ENCODE results near the gene TANC2.

The TANC2 gene

DNA sequence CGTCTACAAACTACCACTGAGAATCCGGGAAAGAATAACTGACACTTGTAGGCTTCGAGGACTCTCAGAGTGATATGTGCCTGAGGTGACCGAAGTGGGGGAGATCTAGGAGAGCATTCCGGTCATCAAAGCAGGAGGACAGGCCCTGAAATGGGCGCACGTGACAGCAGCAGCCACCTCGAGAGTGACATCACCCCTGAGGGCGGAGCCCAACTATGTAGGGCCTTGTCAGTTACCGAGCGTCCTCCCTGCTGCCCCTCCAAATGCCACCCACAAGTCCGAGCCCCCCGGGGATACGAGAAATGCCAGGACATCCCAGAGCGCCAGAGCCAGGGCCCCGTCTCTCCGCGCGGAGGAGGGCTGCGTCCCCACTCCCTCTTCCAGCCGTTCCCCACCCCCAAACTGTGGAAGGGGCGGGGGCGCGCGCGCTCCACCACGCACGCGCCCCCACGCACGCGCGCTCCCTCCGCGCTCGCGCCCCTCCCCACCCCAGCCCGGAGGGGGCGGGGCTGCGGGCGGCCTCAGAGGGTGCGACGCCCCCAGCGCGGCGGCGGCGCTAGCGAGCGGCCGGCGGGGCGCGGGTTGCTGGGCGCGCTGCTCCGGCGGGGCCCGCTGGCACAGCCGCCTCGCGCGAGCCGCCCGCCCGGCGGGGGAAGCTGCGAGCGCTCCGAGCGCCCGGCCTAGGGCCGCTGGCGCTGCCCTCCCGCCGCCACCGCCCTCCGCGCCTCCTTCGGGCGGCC is at the start of gene TANC2:
TSS of gene TANC2 (plus strand) at position 550 of the 740 bp plus-strand sequence. CDS start 43,325 bp downstream, outside the sequence.
- peak; percentile 88 to 89 for DNase-seq

DNA sequence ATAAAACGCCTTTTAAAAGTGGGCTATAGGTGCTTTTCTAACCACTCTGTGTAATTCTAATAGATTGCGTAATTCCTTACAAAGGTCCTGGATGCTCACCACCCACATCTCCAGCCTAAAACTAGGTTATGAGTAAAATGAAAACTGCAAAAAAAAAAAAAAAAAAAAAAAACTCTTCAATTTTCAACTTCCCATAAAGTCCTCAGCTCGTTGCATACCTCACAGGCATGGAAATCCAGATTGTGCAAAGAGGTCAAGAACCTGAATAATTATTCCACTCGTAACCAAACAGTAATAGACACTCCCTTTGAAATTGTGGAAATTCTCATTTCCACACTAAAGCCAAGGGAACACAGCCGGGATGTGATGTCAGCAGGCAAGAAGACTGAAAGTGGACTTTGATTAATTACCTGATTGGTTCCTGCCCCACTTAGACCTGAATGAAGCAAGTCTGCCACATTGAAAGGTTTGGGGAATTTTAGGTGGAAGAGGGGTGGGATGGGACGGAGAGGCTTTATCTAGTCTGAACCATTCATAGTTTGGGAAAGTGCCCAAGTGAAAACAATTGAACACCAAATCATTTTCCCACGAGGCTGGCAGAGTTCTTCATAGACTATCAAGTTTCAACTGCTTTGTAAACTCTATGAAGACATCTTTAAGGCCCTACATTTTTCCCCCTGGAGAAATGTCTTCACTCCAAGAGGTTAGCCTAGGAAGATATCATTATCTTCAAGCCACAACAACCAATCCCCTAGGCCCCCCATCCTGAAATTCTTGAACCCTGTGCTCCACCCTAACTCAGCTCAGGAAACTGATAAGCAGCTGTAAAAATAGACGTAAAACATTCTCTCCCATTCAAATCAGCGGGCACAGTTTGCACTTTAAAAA is 49.1 kb upstream of the TANC2 start:
- no peak for DNase-seq

GRCh38 chr17:62919388-62919787 is 46.6 kb upstream of the TANC2 start:
- DNase-seq: no peak

- DNase-seq: no peak
These were observed 45.7 kb upstream of the TANC2 start for GRCh38 chr17:62920300-62920699.

DNA sequence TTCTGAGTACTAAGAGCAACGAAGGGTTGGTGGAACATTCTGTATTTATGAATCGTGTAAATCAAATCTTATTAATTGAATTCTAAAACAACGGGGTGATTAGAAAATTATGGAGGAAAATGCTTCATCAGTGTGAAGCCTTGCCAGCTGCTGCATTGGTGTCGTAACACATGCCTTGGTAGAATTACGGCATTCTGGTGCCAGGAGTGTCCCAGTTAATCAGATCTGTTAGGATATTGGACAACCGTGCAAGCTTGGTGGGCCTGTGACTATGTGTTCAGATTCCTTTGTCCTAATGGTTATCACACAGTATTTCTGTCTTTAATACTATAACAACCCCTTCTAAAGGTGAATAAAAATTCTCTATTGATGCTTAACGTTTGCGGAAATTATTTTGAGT is 44.2 kb upstream of the TANC2 start:
- no peak for DNase-seq

DNA sequence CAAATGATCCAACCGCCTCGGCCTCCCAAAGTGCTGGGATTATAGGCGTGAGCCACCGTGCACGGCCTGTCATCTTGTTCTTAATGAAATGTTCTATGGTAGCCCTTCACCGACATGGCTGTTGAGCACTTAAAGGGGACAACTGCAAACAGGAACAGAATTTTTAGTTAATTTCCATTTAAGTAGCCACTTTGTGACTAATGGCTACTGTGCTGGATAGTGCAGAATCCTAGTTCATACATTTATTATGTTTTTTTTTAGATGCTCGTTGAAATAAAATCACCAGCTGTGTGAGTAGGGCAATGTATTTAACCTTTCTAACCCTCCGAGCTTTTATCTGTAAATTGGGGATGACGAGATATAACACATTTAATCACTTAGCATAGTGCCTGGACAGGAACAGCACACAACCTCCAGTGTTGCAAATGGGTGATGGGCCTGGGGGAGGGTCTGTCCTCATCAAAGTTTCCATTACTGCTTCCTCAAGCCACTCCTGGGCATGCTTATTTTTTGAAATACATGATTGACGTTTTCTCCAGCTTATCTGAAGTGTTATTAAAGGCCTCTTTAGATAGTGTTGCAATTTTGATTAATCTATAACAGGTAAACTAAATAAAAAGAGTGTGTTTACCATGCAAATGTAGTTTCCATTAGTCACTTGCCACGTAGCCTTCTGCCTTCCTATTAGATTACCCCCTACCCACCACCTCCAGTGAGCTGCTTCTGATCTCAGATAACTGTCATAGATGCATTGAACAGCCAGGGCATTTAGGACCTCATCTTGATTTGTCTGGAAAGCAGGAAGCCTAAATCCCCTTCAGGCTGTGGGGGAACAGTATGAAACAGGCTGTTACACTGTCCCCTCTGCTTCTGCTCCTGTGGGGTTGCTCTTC is 42.5 kb upstream of the TANC2 start:
- no peak for DNase-seq

- no peak for DNase-seq
These were observed 40.7 kb upstream of the TANC2 start for GRCh38 chr17:62925267-62925836.

DNA sequence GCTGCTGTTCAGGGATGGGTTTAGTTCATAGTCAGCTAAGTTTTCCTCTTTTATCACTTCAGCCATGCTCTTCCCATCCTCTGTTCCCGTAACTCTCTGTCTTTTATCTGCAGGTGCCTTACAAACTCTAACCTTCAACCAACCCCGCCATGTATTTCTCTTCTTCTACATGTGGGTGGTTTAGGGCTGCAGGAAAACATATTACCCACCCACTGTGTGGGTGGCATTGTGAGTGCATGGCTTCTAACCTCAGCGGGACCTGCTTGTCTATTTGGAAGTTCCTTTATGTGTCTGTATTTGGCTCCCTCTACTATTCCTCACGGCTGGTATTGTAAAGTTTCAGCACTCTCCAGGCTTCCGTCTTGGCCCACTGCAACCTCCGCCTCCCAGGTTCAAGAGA is 39.0 kb upstream of the TANC2 start:
- no peak for DNase-seq

DNA sequence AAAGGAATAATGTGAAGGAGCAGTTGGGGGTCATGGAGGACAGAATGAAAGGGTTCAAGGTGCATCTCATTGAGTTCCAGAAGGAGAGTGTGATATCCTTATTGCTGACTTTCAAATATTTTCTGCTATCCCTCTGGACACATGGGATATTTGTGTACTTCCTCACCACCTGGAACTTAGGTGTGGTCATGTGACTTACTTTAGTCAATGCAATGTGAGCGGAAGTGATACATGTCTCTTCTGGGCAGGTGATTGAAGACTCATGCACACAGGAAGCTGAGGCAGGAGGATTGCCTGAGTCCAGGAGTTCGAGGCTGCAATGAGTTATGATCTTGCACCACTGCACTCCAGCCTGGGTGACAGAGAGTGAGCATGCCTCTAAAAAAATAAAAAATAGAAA is 36.7 kb upstream of the TANC2 start:
- no peak for DNase-seq

DNA sequence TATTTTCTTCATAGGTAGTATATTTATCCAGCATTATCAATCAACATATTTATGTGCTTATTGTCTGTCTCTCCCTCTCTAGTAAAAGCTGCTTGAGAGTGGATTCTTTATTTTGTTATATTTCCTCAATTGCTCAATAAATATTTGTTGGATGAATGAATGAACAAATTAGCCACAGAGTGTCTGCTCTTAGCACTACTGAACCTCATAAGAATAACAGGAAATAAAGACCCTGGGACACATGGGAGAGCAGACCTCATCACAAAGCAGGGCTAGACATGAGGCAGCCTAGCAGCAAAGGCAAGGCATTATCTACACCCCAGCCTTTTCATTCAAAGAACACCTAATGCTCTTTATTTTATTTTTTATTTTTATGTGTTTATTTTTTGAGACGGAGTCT is 34.9 kb upstream of the TANC2 start:
- DNase-seq: no peak

GRCh38 chr17:62933501-62934385 is 32.3 kb upstream of the TANC2 start:
- DNase-seq: no peak

GRCh38 chr17:62935098-62935497 is 30.9 kb upstream of the TANC2 start:
- DNase-seq: no peak

DNA sequence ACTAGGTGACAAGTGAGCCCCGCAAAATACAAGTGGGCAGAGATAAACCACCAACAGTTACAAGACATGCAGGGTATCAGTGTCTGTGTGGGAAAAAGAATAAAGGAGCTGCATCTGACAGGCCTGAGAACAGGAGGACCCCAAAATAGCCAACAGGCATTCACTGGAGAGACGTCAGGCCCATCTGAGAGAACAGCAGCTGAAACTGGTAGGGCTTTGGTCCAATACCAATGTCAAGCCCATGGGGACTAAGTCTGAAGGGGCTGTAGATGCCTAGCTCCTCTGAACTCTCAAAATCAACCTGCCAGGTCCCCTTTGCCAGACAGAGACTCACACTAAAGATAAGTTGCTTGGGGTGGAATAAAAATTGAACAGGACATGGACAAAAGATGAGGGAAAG is 30.5 kb upstream of the TANC2 start:
- no peak for DNase-seq

GRCh38 chr17:62937606-62938005 is 28.4 kb upstream of the TANC2 start:
- no peak for DNase-seq

GRCh38 chr17:62941358-62941991 is 24.6 kb upstream of the TANC2 start:
- DNase-seq: no peak

- DNase-seq: no peak
These were observed 17.7 kb upstream of the TANC2 start for GRCh38 chr17:62948370-62948769.

- no peak for DNase-seq
These were observed 17.0 kb upstream of the TANC2 start for GRCh38 chr17:62949036-62949435.

GRCh38 chr17:62950067-62950466 is 16.0 kb upstream of the TANC2 start:
- no peak for DNase-seq

GRCh38 chr17:62955841-62956352 is 10.1 kb upstream of the TANC2 start:
- DNase-seq: no peak

DNA sequence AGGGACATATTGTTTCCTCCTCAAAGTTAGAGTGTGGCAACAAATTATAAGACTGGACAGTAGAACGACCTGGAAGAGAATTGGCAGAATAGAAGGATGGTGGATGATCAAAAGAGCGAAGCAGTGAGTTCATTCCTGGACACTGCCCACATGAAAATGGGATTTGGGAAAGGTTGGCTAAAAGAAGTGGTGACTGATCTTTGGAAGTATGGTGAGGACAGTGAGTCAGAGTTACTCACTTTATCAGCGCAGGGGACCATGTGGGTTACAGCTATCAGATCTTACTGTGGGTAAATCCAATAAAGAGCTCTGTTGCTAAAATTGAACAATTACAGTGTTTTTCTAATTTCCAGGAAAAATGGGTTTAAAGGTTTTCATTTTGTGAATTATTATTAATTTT is 2.7 kb upstream of the TANC2 start:
- DNase-seq: no peak

GRCh38 chr17:62964506-62964905 is 1.5 kb upstream of the TANC2 start:
- no peak for DNase-seq
